Suppressor macrophage (primary cell): ENCODE data around the gene PRDX2.
"Not testable (repeated sequence)": the region's sequence is repeated elsewhere in the genome, so short reads cannot be mapped to it uniquely, and the experiment has no call there.

ENCODE experiments used
- DNase-seq, 4 experiments: peaks; one replicate each; pipeline ENCODE4 v3.0.0-alpha.2; 2020 to 2022
- total RNA-seq, 17 experiments: gene quantifications; one replicate each; lab custom pipeline; 2026; ENCODE audit warnings: mixed read lengths in 6 of 17, inconsistent platforms in 3 of 17; lab: John Stamatoyannopoulos, UW

Gene PRDX2
- 4.7 to 18.3 (median 8.1) reads per million in 17 experiments for total RNA-seq

GRCh38 chr19:12801466-12802266, at the start of gene PRDX2, which contains the start of gene THSD8:
PRDX2 (minus strand) TSS chr19:12801800; CDS start chr19:12801261, 539 bp downstream.
THSD8 (plus strand) TSS chr19:12802069; CDS start chr19:12802072, 3 bp downstream.
- DNase-seq: peak; percentile 50 to 76 (median 62)

- peak; percentile 83 to 93 (median 90) for DNase-seq
These were observed 45.8 kb upstream of the PRDX2 start for GRCh38 chr19:12847159-12848139.

- not testable (repeated sequence) for DNase-seq
These were observed 45.0 kb upstream of the PRDX2 start for GRCh38 chr19:12846613-12847012.

- DNase-seq: peak; percentile 27 to 60 (median 37)
These were observed 42.6 kb upstream of the PRDX2 start for GRCh38 chr19:12843999-12844732.

GRCh38 chr19:12843328-12843727, 41.7 kb upstream of the PRDX2 start:
- DNase-seq: no peak

- DNase-seq: no peak
These were observed 40.9 kb upstream of the PRDX2 start for GRCh38 chr19:12842511-12842910.

- peak in 1 of 4 experiments; percentile 40 for DNase-seq
These were observed 39.5 kb upstream of the PRDX2 start for GRCh38 chr19:12841094-12841493.

GRCh38 chr19:12840091-12841079, 38.8 kb upstream of the PRDX2 start:
- peak; percentile 34 to 71 (median 50) for DNase-seq

GRCh38 chr19:12838886-12839756, 37.5 kb upstream of the PRDX2 start:
- no peak for DNase-seq

GRCh38 chr19:12838182-12838885, 36.7 kb upstream of the PRDX2 start, which contains the start of gene MAST1:
MAST1 (plus strand) TSS chr19:12838515; CDS start chr19:12838573, 58 bp downstream.
- peak; percentile 58 to 87 (median 67) for DNase-seq

- no peak for DNase-seq
These were observed 35.6 kb upstream of the PRDX2 start for GRCh38 chr19:12837225-12837624.

GRCh38 chr19:12836529-12836863, 34.9 kb upstream of the PRDX2 start:
- DNase-seq: no peak

- DNase-seq: peak in 1 of 4 experiments; percentile 37
These were observed 33.6 kb upstream of the PRDX2 start for GRCh38 chr19:12834976-12835757.

GRCh38 chr19:12834566-12834943, 33.0 kb upstream of the PRDX2 start, which contains the start of gene RTBDN:
RTBDN (minus strand) TSS chr19:12834579; CDS start chr19:12829979, 4,600 bp downstream.
- DNase-seq: peak in 1 of 4 experiments; percentile 8

GRCh38 chr19:12833738-12834565, 32.4 kb upstream of the PRDX2 start:
- peak in 2 of 4 experiments; percentile 41 to 45 for DNase-seq

- DNase-seq: no peak
These were observed 31.8 kb upstream of the PRDX2 start for GRCh38 chr19:12833418-12833737.

- DNase-seq: peak in 1 of 4 experiments; percentile 32
These were observed 26.9 kb upstream of the PRDX2 start for GRCh38 chr19:12828494-12828893.
